HFFc6 (cell line): ENCODE data around the gene TFEC. TPM values are rescaled to one million over a fixed set of nuclear protein-coding genes. Genes with fewer than 3 reads are reported as not detected.

Source experiments
- DNase-seq: peaks from one replicate; pipeline ENCODE4 v3.0.0-alpha.2; 2018
- H3K27ac Mint-ChIP-seq: 2 replicates; pipeline ENCODE4 v1.8.0; 2020; ENCODE audit warnings: mild to moderate bottlenecking, mixed read lengths
- H3K27me3 Mint-ChIP-seq: 2 replicates; pipeline ENCODE4 v1.8.0; 2021; ENCODE audit warnings: mild to moderate bottlenecking, moderate library complexity, mixed read lengths; ENCODE audit not compliant: insufficient read depth
- H3K36me3 Mint-ChIP-seq: 2 replicates; pipeline ENCODE4 v1.8.0; 2021; ENCODE audit warnings: low read depth, mixed read lengths
- H3K4me1 Mint-ChIP-seq: 2 replicates; pipeline ENCODE4 v1.8.0; 2020; ENCODE audit warnings: low read depth, mixed read lengths
- H3K4me3 Mint-ChIP-seq: 2 replicates; pipeline ENCODE4 v1.8.0; 2020; ENCODE audit warnings: mild to moderate bottlenecking, moderate library complexity, mixed read lengths
- H3K9me3 Mint-ChIP-seq: 2 replicates; pipeline ENCODE4 v1.8.0; 2020; ENCODE audit warnings: mild to moderate bottlenecking, mixed read lengths
- total RNA-seq, 6 experiments: library from RNA; stranded (reverse); fragmentation: NEBNext Ultra II Directional; extraction: Animal tissue kit (Norgen Biotek cat#: 25700); gene quantifications; 2 replicates in 1 of 6; 3 replicates in 5 of 6; pipeline ENCODE4 v1.2.3, GENCODE V29; 2021
- TF ChIP-seq, protein P1 (sequence below): fragments of 200-600 bp; sonication (generic); IDR thresholded peaks from 2 replicates; pipeline ENCODE4 v1.5.0; 2021; ENCODE audit warnings: antibody characterized with exemption, mild to moderate bottlenecking

The TFEC gene
- total RNA-seq, 6 experiments from 2014 or later: 0.11 to 0.23 (median 0.17) TPM; not detected in 2

DNA sequence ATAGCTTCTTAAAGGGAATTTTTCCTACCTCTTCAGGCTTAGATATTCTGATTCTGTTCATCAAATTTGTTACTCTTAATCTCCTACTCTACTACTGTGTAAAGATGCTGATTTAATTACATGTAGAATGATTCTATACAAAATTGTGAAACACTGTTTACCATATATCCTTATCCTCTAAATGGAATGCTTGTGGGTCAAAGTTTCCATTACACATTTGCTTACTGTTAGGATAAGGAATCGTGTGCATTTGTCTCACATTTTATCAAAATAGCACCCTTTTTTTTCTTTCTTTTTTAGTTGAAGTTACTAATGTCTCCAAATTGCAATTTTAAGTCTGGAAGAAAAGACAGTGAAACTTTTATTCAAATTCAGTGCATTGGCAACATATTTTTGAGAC, 65.3 kb downstream of the TFEC start:
- H3K27ac Mint-ChIP-seq: no peak overlapping the region
- H3K4me1 Mint-ChIP-seq: no peaks in the 10 kb centered on the region
- H3K9me3 Mint-ChIP-seq: no peaks in the 10 kb centered on the region

DNA sequence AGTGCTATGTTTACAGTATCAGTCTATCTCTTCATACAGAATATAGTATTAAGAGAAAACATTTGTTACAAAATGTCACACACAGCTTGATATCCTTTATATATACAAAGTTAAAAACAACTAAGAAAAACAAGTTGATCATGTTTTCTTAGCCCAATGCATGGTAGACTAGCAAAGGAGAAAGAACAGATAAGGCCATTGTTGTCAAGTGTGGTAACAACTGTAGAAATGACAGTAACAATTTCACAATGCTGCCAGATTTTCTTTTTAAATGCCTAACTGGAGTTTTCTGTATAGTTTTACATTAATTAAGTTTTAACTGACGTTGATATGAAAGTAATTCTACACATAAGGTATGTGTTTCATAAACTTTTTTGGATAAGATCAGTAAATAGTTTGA, 65.8 kb downstream of the TFEC start:
- Mint-ChIP-seq H3K27me3 (no peaks in the 10 kb centered on the region), H3K36me3 (no peaks in the 10 kb centered on the region), H3K27ac (no peak overlapping the region), H3K4me1 (no peaks in the 10 kb centered on the region), H3K4me3 (no peak overlapping the region), H3K9me3 (no peaks in the 10 kb centered on the region)
- DNase-seq: no peak
- TF ChIP-seq, protein P1, sequence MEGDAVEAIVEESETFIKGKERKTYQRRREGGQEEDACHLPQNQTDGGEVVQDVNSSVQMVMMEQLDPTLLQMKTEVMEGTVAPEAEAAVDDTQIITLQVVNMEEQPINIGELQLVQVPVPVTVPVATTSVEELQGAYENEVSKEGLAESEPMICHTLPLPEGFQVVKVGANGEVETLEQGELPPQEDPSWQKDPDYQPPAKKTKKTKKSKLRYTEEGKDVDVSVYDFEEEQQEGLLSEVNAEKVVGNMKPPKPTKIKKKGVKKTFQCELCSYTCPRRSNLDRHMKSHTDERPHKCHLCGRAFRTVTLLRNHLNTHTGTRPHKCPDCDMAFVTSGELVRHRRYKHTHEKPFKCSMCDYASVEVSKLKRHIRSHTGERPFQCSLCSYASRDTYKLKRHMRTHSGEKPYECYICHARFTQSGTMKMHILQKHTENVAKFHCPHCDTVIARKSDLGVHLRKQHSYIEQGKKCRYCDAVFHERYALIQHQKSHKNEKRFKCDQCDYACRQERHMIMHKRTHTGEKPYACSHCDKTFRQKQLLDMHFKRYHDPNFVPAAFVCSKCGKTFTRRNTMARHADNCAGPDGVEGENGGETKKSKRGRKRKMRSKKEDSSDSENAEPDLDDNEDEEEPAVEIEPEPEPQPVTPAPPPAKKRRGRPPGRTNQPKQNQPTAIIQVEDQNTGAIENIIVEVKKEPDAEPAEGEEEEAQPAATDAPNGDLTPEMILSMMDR: no peak

More for the DNA sequence above, 65.3 kb downstream of the TFEC start:
- peaks cover under 1% of the 10 kb centered on the region; the same call in 1 of the 2 replicates for H3K27me3 Mint-ChIP-seq
- TF ChIP-seq, protein P1: no peak
- H3K4me3 Mint-ChIP-seq: no peak overlapping the region
- DNase-seq: no peak
- no peaks in the 10 kb centered on the region for H3K36me3 Mint-ChIP-seq

DNA sequence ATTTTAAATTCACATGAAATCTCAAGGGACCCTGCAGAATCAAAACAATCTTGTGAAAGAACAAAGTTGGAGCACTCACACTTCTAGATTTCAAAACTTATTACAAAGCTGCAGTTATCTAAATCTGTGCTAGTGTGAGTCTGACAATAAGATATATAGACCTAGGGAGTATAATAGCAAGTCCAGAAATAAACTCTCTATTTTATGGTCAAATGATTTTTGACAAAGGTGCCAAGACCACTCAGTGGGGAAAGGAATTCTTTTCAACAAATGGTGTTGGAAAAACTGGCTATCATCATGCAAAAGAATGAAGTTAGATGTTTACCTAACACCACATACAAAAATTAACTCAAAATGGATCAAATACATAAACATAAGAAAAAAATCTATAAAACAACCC, 68.2 kb downstream of the TFEC start:
- no peak overlapping the region for H3K4me3 Mint-ChIP-seq
- H3K4me1 Mint-ChIP-seq: no peaks in the 10 kb centered on the region
- H3K27ac Mint-ChIP-seq: no peak overlapping the region
- no peak for DNase-seq
- H3K36me3 Mint-ChIP-seq: peaks cover 5% of the 10 kb centered on the region; the same call in 1 of the 2 replicates
- no peaks in the 10 kb centered on the region; the same call in 1 of the 2 replicates for H3K9me3 Mint-ChIP-seq
- H3K27me3 Mint-ChIP-seq: peaks cover 3% of the 10 kb centered on the region; the same call in 1 of the 2 replicates
- TF ChIP-seq, protein P1: no peak

DNA sequence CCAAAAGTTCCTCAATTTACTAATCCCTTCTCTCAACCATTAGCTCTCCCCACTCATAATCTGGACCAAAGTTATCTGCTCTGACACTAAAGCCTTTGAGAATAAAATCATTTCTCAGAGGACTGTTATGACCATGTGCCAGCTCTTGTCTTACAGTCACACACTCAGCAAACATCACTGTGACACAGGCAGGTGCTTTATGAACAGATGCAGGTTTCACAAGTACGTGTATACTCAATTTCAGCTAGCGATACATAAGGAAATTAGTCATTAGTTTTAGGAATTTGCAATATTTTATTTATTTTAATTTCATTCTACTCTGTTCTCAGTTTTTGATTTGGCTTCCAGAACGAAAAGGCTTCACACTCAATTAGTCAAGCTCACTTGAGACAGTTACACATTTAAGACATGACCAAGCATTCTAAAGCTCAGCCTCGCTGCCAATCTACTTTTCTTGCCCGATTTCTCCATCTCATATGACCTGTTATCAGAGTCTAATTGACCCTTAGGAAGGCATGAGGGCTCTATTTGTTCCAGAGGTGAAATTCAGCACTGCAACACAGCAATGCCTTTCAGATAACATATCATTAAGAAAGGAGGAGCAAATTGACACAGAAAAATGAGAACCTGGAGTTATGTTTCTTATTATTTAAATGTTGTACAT, 76.8 kb downstream of the TFEC start:
- no peaks in the 10 kb centered on the region for H3K36me3 Mint-ChIP-seq
- H3K27ac Mint-ChIP-seq: no peak overlapping the region
- no peaks in the 10 kb centered on the region for H3K9me3 Mint-ChIP-seq
- H3K4me3 Mint-ChIP-seq: no peak overlapping the region
- no peaks in the 10 kb centered on the region for H3K27me3 Mint-ChIP-seq
- TF ChIP-seq, protein P1: no peak
- no peaks in the 10 kb centered on the region for H3K4me1 Mint-ChIP-seq
- DNase-seq: no peak

DNA sequence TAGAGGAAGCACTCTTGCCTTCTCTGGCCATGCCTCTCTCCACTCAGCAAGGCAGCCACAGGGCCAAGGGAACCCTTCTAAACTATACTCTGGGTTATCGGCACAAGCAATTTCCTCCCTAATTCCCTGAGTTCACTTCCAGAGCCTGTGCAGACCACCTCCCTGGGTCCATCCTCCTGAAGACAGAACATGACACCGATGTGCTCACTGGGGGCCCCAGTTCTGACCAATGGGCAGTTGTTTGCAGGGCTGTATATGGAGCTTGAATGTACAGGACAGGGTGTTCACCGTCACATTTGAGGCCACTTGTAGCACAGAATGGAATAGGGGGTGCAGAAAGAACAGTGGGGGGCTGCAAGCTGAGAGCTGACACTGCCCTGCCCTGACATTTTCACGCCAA, 77.7 kb downstream of the TFEC start:
- H3K27me3 Mint-ChIP-seq: no peaks in the 10 kb centered on the region
- no peaks in the 10 kb centered on the region for H3K9me3 Mint-ChIP-seq
- no peak overlapping the region for H3K4me3 Mint-ChIP-seq
- TF ChIP-seq, protein P1: no peak
- H3K27ac Mint-ChIP-seq: no peak overlapping the region
- no peaks in the 10 kb centered on the region for H3K4me1 Mint-ChIP-seq
- no peaks in the 10 kb centered on the region for H3K36me3 Mint-ChIP-seq
- no peak for DNase-seq
